HepG2 (cell line): ENCODE measurements around the gene RAB11FIP5. TPM values are rescaled to one million over a fixed set of nuclear protein-coding genes. Genes with fewer than 3 reads are reported as not detected.

Experiments used
- GLMP ChIP-seq: sonication (generic); formaldehyde crosslinking; IDR thresholded peaks from 2 replicates; pipeline ENCODE4 v1.9.0; 2021; ENCODE audit warnings: missing genetic modification reagents, mild to moderate bottlenecking, borderline replicate concordance
- MAF1 ChIP-seq: sonication (generic); formaldehyde crosslinking; IDR thresholded peaks from 2 replicates; pipeline ENCODE4 v1.5.0; 2020; ENCODE audit warnings: missing genetic modification reagents, borderline replicate concordance
- NFATC3 ChIP-seq: sonication (generic); formaldehyde crosslinking; IDR thresholded peaks from 2 replicates; pipeline ENCODE4 v1.5.1; 2020; ENCODE audit warnings: mild to moderate bottlenecking, missing genetic modification reagents
- NFRKB ChIP-seq: fragments of 450-650 bp; IDR thresholded peaks from 2 replicates; pipeline ENCODE4 v1.6.1; 2017
- ZBTB43 ChIP-seq: sonication (generic); formaldehyde crosslinking; conservative IDR thresholded peaks from 2 replicates; pipeline ENCODE4 v1.4.0; 2020; ENCODE audit warnings: missing genetic modification reagents
- ZBTB7A ChIP-seq: sonication (generic); formaldehyde crosslinking; IDR thresholded peaks from 2 replicates; pipeline ENCODE4 v1.8.0; 2022; ENCODE audit warnings: mild to moderate bottlenecking, missing genetic modification reagents
- ZBTB8A ChIP-seq: sonication (generic); formaldehyde crosslinking; IDR thresholded peaks from 2 replicates; pipeline ENCODE4 v1.4.0; 2020; ENCODE audit warnings: mild to moderate bottlenecking, low read depth, missing genetic modification reagents, borderline replicate concordance
- ZNF280D ChIP-seq: sonication (generic); formaldehyde crosslinking; IDR thresholded peaks from 2 replicates; pipeline ENCODE4 v1.5.1; 2020; ENCODE audit warnings: mild to moderate bottlenecking, missing genetic modification reagents
- ZNF318 ChIP-seq: sonication (generic); formaldehyde crosslinking; IDR thresholded peaks from 2 replicates; pipeline ENCODE4 v1.4.0; 2020; ENCODE audit warnings: mild to moderate bottlenecking, missing genetic modification reagents
- ZNF557 ChIP-seq: sonication (generic); formaldehyde crosslinking; IDR thresholded peaks from 2 replicates; pipeline ENCODE4 v1.4.0; 2020; ENCODE audit warnings: missing genetic modification reagents
- ZNF7 ChIP-seq: IDR thresholded peaks from 2 replicates; pipeline ENCODE4 v1.6.1; 2016; ENCODE audit warnings: missing biosample characterization, missing genetic modification reagents
- ZNF841 ChIP-seq: sonication (generic); formaldehyde crosslinking; IDR thresholded peaks from 2 replicates; pipeline ENCODE4 v1.8.1; 2023; ENCODE audit warnings: missing genetic modification reagents, borderline replicate concordance
- polyA plus RNA-seq, 8 experiments: library from polyadenylated mRNA; depleted of rRNA in 3 of 8; stranded (reverse) in 7 of 8; unstranded in 1 of 8; fragments of >200 nt; fragmentation: Illumina TruSeq in 4 of 8; extraction: Trizol in 4 of 8; gene quantifications; 2 replicates each; pipeline versions ENCODE4 v1.2.1 to v1.2.3, GENCODE V29; 2011 to 2016; ENCODE audit warnings: low read depth in 4 of 8, missing spikeins in 1 of 8, mixed read lengths in 1 of 8; ENCODE audit not compliant: insufficient read depth in 1 of 8
- total RNA-seq, 5 experiments: library from RNA; depleted of rRNA; stranded (reverse); fragments of >200 nt; fragmentation: Illumina TruSeq; extraction: Trizol; gene quantifications; 2 replicates each; pipeline ENCODE4 v1.2.3, GENCODE V29; 2016; ENCODE audit warnings: low read depth in 1 of 5

Gene RAB11FIP5
- total and polyA plus RNA-seq, 2 of the 13 experiments (the other 11 are each of a cell fraction or from before 2014, with no cell fraction given), result 9.4 to 22.9 TPM

- no peak for TF ChIP-seq ZNF7 (CRISPR knock-in tag)
- no peak for TF ChIP-seq MAF1
- TF ChIP-seq ZBTB7A (CRISPR knock-in tag), result peak; percentile 97
- no peak; the same call in 1 of the 2 replicates for TF ChIP-seq ZBTB8A (CRISPR knock-in tag)
- no peak for TF ChIP-seq NFRKB
- no peak for TF ChIP-seq NFATC3
- 0 out of 2 replicates have a peak, but pooled peaks have one; percentile 76 for TF ChIP-seq ZNF841 (CRISPR knock-in tag)
- peak; percentile 53; the same call in 1 of the 2 replicates for TF ChIP-seq ZNF557 (CRISPR knock-in tag)
- peak; percentile 44; the same call in 1 of the 2 replicates for TF ChIP-seq ZNF318 (CRISPR knock-in tag)
- peak; percentile 83 for TF ChIP-seq ZBTB43 (CRISPR knock-in tag)
- TF ChIP-seq GLMP (CRISPR knock-in tag), result no peak; the same call in 1 of the 2 replicates
- TF ChIP-seq ZNF280D (CRISPR knock-in tag), result peak; percentile 77; the same call in 1 of the 2 replicates
Observed at GRCh38 chr2:73112026-73112912, 479 bp downstream of the RAB11FIP5 start (continued).
